ENCODE results near the gene AMOTL2. TPM values are rescaled to one million over a fixed set of nuclear protein-coding genes. Genes with fewer than 3 reads are reported as not detected.

The AMOTL2 gene
- total RNA-seq, 4 donors from 2014 or later, result 49.4 to 87.5 (median 61.4) TPM

DNA sequence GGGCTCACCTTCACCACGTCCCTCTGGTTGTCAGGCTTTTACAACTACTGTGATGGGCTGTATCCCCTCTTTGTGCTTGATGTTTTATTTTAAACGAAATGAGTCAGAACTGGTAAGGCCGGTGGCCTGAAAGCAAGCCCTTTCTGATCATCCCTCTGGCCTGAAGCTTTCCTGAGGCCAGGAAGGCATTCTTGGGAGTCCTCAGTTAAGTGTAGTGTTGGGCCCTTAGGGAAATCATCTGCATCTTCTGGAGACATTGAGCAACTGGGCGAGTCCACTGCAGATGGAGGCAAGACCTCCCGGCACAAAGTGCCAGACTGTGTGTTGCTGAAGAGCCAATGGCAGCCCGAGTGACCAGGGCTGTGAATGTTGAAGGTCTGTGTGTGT is 33.0 kb upstream of the AMOTL2 start:
- TF ChIP-seq, protein P1, sequence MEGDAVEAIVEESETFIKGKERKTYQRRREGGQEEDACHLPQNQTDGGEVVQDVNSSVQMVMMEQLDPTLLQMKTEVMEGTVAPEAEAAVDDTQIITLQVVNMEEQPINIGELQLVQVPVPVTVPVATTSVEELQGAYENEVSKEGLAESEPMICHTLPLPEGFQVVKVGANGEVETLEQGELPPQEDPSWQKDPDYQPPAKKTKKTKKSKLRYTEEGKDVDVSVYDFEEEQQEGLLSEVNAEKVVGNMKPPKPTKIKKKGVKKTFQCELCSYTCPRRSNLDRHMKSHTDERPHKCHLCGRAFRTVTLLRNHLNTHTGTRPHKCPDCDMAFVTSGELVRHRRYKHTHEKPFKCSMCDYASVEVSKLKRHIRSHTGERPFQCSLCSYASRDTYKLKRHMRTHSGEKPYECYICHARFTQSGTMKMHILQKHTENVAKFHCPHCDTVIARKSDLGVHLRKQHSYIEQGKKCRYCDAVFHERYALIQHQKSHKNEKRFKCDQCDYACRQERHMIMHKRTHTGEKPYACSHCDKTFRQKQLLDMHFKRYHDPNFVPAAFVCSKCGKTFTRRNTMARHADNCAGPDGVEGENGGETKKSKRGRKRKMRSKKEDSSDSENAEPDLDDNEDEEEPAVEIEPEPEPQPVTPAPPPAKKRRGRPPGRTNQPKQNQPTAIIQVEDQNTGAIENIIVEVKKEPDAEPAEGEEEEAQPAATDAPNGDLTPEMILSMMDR (IDR thresholded peaks at IDR 0.05), result no peak
- no peak for TF ChIP-seq POLR2A (IDR thresholded peaks at IDR 0.05)
- H3K4me3 ChIP-seq, result no peak overlapping the region
- H3K27ac ChIP-seq, result no peak overlapping the region
- intact Hi-C loops (cut with DNase I; ENCODE audit: low total_unique reads), result no loop called here
- no peaks in the 10 kb centered on the region for H3K27me3 ChIP-seq
- no peaks in the 10 kb centered on the region for H3K36me3 ChIP-seq
- DNase-seq, result no peak
- H3K9me3 ChIP-seq, result no peaks in the 10 kb centered on the region
- H3K4me1 ChIP-seq, result peaks cover 0 to 7% of the 10 kb centered on the region in 2 donors

DNA sequence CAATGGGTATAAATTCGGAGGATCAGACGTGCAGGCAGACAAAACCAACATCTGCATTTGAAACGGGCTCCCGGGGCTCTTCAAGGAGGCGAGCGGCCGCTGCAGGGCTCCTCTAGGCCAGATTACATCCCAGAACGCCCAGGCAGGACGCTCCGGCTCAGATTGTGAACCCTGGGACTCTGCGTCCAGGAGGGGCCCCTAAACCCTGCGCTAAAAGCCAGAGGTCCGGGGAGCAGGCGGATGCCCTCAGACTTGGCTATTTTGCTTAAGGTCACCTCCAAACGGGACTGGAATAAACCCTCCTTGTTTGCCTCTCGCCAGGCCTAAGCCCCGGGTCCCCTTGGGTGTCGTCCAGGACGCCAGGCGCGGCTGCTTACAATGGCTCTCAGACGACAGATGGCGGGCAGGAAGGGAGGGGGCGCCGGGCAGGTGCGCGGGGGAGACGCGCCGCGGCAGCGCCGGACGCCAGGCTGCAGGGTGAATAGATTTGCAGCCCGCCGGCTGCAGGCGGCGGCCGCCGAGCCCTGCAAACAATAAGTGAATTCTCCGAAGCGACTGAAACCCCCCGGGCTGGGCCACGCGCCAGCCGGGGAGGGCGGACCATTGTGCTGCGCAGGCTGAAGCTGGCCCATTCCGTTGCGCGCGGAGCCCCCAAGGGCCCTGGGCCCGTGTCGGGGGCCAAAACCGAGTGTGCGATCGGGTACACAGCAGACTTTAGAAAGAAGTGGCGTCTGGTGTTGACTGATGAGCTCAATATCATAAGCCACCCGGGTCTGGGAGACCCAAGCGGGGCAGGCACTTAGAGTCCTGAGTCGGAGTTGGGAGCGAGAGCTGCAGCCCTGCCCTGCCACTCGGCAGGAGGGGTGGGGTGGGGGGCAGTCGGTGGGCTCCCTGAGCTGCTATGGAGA is 32.3 kb upstream of the AMOTL2 start:
- intact Hi-C loops (cut with DNase I; ENCODE audit: low total_unique reads), result no loop called here
- no peak for DNase-seq
- H3K36me3 ChIP-seq, result no peaks in the 10 kb centered on the region
- peaks cover 0 to 7% of the 10 kb centered on the region in 2 donors for H3K4me1 ChIP-seq
- peak overlapping the region; percentile 26 to 30 for H3K4me3 ChIP-seq
- TF ChIP-seq, protein P1 (IDR thresholded peaks at IDR 0.05), result no peak
- H3K27me3 ChIP-seq, result no peaks in the 10 kb centered on the region
- no peak overlapping the region for H3K27ac ChIP-seq
- no peaks in the 10 kb centered on the region for H3K9me3 ChIP-seq

DNA sequence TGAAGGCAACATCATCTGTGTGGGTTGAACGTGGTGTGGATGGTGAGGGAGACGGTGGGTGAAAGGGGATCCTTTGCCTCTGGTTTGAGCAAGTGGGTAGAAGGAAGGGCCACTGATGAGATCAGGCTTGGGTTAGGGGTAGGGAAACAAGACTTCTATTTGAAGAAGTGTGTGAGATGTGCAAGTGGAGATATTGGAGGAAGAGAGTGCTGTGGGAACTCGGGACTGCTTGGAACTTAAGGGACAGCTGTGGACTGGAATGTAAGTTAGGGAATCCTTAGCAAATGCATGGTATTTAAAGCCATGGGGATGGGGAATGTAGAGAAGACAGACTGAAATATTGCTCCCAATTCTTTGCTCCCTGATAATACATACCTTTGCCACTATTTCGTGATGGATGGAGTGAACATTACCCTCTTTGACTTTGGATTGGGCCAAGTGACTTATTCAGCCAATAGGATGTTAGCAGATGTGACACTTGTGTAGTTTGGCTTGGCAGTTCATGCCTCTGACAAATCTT is 30.2 kb upstream of the AMOTL2 start:
- no peak for DNase-seq
- Histone ChIP-seq H3K4me1 (peaks cover 0 to 7% of the 10 kb centered on the region in 2 donors), H3K4me3 (no peak overlapping the region), H3K27me3 (no peaks in the 10 kb centered on the region), H3K36me3 (no peaks in the 10 kb centered on the region), H3K27ac (no peak overlapping the region), H3K9me3 (no peaks in the 10 kb centered on the region)
- no peak for TF ChIP-seq POLR2A (IDR thresholded peaks at IDR 0.05)
- TF ChIP-seq, protein P1 (IDR thresholded peaks at IDR 0.05), result no peak
- intact Hi-C loops (cut with DNase I; ENCODE audit: low total_unique reads), result no loop called here

DNA sequence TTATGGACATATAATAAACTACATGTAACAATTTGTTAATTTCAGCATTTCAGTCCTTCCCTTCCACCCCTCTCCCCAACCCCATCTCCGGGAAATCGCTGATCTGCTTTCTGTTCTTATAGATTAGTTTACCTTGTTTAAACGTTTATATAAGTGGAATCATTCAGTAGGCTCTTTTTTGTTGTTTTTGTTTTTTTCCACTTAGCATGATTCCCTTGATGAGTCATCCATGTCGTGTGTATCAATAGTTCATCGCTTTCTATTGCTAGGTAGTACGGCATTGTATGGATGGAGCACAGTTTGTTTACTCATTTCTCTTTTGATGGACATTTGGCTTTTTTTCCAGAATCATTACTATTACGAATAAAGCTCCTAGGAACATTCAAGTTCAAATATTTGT is 23.5 kb upstream of the AMOTL2 start:
- intact Hi-C loops (cut with DNase I; ENCODE audit: low total_unique reads), result no loop called here
- no peaks in the 10 kb centered on the region for H3K9me3 ChIP-seq
- H3K27ac ChIP-seq, result no peak overlapping the region
- H3K4me3 ChIP-seq, result no peak overlapping the region
- DNase-seq, result no peak
- no peaks in the 10 kb centered on the region for H3K27me3 ChIP-seq
- TF ChIP-seq, protein P1 (IDR thresholded peaks at IDR 0.05), result no peak
- TF ChIP-seq POLR2A (IDR thresholded peaks at IDR 0.05), result no peak
- H3K36me3 ChIP-seq, result no peaks in the 10 kb centered on the region
- H3K4me1 ChIP-seq, result no peaks in the 10 kb centered on the region

DNA sequence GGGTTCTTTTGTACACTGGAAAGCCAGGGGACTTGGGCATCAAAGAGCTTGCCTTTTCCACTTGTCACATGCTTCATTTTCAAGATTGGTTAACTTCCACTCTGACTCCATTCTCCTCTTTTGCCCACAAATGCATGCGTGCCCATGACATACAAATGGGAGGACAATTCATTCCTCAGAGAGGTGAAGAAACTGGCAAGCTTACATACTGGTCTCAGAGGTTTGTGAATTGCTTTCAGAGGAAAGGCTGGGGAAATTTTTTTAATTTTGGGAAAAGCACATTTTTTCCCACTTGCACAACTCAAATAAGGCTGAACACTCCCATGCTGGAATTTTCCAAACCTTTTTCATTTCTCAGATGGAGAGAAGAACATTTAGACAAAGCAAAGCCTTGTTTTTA is 20.9 kb upstream of the AMOTL2 start:
- Histone ChIP-seq H3K27me3 (no peaks in the 10 kb centered on the region), H3K27ac (no peak overlapping the region), H3K9me3 (no peaks in the 10 kb centered on the region), H3K4me1 (no peaks in the 10 kb centered on the region), H3K4me3 (no peak overlapping the region), H3K36me3 (no peaks in the 10 kb centered on the region)
- intact Hi-C loops (cut with DNase I; ENCODE audit: low total_unique reads), result no loop called here
- TF ChIP-seq, protein P1 (IDR thresholded peaks at IDR 0.05), result no peak
- no peak for TF ChIP-seq POLR2A (IDR thresholded peaks at IDR 0.05)
- no peak for DNase-seq
